TTC549 (cell line): Measurements from ENCODE around the gene MALRD1.

ENCODE experiments used
- FAIRE-seq: peaks from 2 replicates; lab custom pipeline; 2012; peaks lifted over from hg19 to GRCh38; lab: Jason Lieb, UNC

MALRD1 gene

GRCh38 chr10:19654576-19654975 lies 606.0 kb downstream of the MALRD1 start:
- FAIRE-seq, result no peak

- FAIRE-seq, result no peak
Observed at GRCh38 chr10:19656420-19657042, 607.9 kb downstream of the MALRD1 start.

- FAIRE-seq, result no peak
Observed at GRCh38 chr10:19658131-19658530, 609.5 kb downstream of the MALRD1 start.

DNA sequence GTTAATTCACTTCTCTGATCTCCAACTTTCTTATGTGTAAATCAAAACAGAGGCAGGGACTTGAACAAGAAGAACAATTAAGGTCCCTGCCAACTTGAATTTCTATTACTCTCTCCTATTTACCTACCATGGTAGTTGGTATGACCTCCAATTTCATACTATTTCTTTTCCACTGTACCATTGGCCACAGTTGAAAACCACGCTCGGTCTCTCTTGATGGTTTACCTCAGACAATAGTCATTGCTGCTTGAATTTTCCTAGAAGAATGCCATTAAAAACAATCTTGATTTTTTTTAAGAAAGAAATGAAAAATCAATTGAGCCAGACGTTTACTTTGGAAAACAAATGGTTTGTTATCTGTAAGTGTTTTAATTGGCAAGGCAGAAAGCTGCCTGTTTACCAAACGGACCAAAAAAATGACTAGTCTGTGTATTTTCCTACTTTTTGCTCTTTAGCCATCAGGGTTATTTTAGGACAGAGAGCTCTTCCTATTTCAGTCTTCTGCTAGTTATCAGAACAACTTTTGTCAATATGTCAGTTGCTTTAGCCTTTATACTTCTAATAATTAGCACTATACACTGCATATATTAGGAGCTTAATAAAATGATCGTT lies 610.1 kb downstream of the MALRD1 start:
- no peak for FAIRE-seq

DNA sequence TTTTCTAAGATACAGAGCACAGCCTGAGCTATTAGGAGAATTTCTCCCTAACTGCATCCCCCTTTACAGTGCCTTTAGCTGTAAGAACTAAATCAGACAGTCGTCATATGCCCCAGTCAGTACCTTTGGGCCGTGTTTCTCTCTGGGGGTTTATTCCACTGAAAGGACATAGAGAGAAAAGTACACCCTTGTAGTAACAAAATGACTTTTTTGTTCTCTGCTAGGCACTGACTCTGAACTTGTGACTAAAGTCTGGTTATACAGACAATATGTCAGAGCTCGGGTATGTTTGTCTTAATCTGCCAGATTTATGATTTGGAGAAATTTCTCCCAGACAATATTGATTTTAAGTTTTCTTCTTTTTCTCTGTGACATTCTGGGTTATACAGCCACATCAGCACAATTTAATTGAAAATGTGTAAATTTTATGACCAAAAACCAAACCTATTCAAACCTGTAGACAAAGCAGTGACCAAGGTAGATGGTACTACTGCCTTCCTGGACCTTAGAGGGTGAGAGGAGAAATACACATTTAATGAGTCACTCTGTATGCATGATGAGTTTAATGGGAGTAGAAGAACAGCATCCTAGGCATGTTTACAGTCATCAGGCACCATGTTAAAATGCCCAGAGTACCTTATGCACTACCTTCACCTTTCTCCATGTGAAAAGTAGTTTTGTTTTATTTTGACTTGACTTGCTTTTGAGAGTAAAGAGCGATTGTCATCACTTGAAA lies 611.5 kb downstream of the MALRD1 start:
- no peak for FAIRE-seq

- no peak for FAIRE-seq
Observed at GRCh38 chr10:19663344-19663743, 614.7 kb downstream of the MALRD1 start.

GRCh38 chr10:19668116-19668515 lies 619.5 kb downstream of the MALRD1 start:
- no peak for FAIRE-seq

GRCh38 chr10:19676063-19676462 lies 627.5 kb downstream of the MALRD1 start:
- no peak for FAIRE-seq

GRCh38 chr10:19683356-19683755 lies 634.8 kb downstream of the MALRD1 start:
- FAIRE-seq, result no peak

- no peak for FAIRE-seq
Observed at GRCh38 chr10:19683960-19684359, 635.4 kb downstream of the MALRD1 start.

DNA sequence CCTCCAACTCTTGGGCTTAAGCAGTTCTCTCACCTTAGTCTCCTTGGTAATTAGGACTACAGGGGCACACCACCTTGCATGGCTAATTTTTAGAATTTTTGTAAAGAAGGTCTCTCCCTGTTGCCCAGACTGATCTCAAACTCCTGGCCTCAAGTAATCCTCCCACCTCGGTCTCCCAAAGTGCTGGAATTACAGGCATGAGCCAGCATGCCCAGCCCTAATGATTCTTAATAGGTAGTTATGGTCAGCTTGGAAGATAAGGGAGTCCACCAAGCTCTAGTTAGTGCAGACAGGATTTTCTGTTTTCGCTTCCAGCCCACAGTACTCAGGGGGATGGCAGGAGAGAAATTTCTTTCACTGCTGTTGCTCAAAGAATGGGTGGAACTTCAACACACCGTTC lies 639.7 kb downstream of the MALRD1 start:
- FAIRE-seq, result no peak

DNA sequence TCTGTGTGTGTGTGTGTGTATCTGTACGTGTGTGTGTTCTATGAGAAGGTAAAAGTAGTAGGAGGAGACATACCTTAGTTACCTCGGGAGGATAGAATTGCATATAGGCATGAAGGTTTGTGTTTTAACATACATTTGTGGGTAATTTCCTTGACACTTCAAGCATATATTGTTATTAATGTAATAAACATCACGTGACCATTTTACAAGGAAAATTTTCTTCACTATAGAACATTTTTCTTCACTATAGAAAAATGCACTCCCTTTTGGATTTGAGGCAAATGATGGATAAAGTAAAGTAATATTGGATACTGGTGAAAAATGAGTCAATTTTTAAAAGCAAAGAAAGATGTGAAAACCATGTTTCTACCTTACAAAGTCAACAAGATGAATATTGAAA lies 640.6 kb downstream of the MALRD1 start:
- FAIRE-seq, result no peak

DNA sequence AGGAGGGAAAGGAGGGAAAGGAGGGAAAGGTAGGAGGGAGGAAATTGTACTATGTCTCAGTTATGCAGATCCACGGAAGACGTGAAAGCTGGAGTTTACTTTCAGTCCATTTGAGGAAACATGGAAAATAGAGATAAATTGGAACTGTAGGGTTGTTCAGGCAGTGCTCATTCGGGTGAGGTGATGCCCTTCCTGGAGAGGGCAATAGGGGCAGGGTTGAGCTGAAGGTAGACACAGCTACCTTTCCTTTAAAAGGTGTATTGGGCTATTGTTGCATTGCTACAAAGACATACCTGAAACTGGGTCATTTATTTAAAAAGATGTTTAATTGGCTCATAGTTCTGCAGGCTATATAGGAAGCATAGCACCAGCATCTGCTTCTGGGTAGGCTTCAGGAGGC lies 650.7 kb downstream of the MALRD1 start:
- no peak for FAIRE-seq

DNA sequence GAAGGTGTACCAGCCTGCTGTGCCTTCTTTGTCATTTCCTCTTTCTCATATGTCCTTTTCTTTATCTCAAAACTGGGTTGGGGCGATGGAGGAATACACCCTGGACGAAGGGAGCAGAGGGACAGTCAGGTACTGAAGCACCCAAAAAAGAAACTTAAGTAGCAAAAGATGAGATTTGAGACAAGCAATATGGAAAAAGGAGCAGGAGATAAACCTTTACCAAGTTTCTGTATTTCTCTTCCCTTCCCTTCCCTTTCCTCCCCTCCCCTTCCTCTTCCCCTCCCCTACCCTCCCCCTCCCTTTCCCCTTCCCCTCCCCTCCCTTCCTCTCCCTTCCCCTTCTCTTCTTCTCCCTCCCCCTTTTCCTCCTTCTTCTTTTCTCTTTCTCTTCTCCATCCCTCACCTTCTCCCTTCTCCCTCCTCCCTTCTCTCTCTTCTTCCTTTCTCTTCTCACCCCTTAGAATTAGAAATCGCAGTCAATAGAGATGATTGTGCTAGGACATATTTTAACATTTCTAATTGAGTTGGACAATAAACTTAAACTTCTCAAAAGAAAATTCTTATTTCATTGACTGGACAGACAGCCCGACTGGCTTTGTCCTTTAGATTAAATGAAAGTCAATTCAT lies 652.9 kb downstream of the MALRD1 start:
- no peak for FAIRE-seq

GRCh38 chr10:19702215-19702614 lies 653.6 kb downstream of the MALRD1 start:
- FAIRE-seq, result no peak

DNA sequence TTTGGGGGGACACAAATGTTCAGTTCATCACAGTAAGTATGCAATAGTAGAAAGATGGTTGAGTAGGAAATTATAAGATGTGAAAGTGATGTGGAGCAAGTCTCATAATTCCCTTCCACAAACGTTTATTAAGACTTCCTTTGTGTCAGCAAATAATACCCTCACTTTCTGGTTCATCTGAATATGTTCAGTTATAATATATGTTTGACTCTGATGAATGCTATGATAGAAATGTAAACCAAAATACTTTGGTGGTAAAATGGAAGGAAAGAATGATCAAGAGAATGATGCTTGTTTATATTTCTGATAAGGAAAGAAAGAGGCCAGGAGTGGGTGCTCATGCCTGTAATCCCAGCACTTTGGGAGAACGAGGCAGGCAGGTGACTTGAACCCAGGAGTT lies 655.9 kb downstream of the MALRD1 start:
- FAIRE-seq, result no peak

GRCh38 chr10:19705250-19705649 lies 656.6 kb downstream of the MALRD1 start:
- FAIRE-seq, result no peak

GRCh38 chr10:19706904-19707303 lies 658.3 kb downstream of the MALRD1 start:
- no peak for FAIRE-seq

GRCh38 chr10:19707376-19707775 lies 658.8 kb downstream of the MALRD1 start:
- no peak for FAIRE-seq

GRCh38 chr10:19708031-19708430 lies 659.4 kb downstream of the MALRD1 start:
- no peak for FAIRE-seq

DNA sequence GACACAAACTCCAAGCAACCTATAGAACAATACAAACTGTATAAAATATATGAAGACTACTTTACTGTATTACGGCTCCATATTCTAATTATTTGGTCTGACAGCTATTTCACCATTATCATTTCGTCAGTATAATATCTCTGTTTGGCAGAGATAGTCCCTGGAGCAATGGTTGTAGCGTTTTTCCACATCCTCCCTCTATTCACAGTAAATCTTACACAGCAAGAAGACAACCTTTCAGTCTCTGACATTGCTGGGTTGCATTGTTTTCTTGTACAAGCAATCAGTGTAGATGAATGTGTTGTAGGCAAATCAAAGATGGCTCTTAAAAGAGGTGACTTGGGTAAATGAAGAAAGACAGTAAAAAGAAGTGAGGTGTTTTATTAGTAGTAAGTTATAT lies 662.0 kb downstream of the MALRD1 start:
- no peak for FAIRE-seq

DNA sequence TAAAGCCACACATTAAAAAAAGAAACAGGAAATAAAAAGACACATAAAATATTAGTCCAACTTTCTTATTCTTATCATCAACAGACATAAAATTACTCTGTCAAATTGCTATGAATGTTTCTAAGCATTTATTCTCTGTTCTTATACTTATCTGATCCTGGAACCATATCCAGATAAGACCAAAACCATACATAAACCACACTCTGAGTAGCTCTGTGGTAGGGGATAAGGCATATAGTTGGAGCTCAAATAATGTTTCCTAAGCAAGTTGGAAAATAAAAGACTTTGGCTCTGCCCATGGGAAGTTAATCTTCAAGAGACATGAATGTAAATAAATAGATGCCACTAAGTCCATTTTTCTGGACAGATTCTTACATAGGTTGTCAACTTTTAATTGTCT lies 664.6 kb downstream of the MALRD1 start:
- FAIRE-seq, result no peak

GRCh38 chr10:19713800-19714525 lies 665.4 kb downstream of the MALRD1 start:
- FAIRE-seq, result no peak
